ENCODE data around the gene CEACAM5. TPM values are rescaled to one million over a fixed set of nuclear protein-coding genes. Genes with fewer than 3 reads are reported as not detected.
A peak's percentile ranks its signal among the peaks of the same experiment; 100 is the strongest.
"Not testable (repeated sequence)": the region's sequence is repeated elsewhere in the genome, so short reads cannot be mapped to it uniquely, and the experiment has no call there.

CEACAM5 gene
- total RNA-seq, 1 donor from 2014 or later, result not detected

GRCh38 chr19:41705393-41706174, 2.8 kb upstream of the CEACAM5 start:
- H3K4me1 Mint-ChIP-seq, result peaks cover 4% of the 10 kb centered on the region
- DNase-seq, result peak; percentile 16
- no peak for TF ChIP-seq CTCF (IDR thresholded peaks at IDR 0.05)
- ATAC-seq (ENCODE audit: low read depth), result no peak
- H3K9me3 Mint-ChIP-seq, result no peaks in the 10 kb centered on the region
- H3K27ac Mint-ChIP-seq, result no peak overlapping the region
- no peaks in the 10 kb centered on the region for H3K36me3 Mint-ChIP-seq (ENCODE audit: low read depth)
- H3K4me3 Mint-ChIP-seq, result no peak overlapping the region
- ChIA-PET POLR2A (no interaction called here), CTCF (no interaction called here)
- peaks cover 44% of the 10 kb centered on the region for H3K27me3 Mint-ChIP-seq
- intact Hi-C loops (cut with micrococcal nuclease), result no loop called here

GRCh38 chr19:41706741-41707501, 1.5 kb upstream of the CEACAM5 start:
- POLR2A ChIA-PET, result no interaction called here
- Mint-ChIP-seq H3K4me3 (peak overlapping the region; percentile 76), H3K36me3 (ENCODE audit: low read depth) (no peaks in the 10 kb centered on the region), H3K9me3 (no peaks in the 10 kb centered on the region), H3K27ac (no peak overlapping the region), H3K27me3 (peaks cover 45% of the 10 kb centered on the region), H3K4me1 (peaks cover 4% of the 10 kb centered on the region)
- DNase-seq (peak; percentile 60), ATAC-seq (ENCODE audit: low read depth) (peak; percentile 88)
- TF ChIP-seq CTCF (IDR thresholded peaks at IDR 0.05), result peak; percentile 99
- CTCF ChIA-PET, result interaction anchor here (0.9 to 1.4 kb wide), 8 partner anchors 9 to 88 kb away, joined by 3 to 5 read pairs (median 4); no protein-coding TSS in a partner anchor
- intact Hi-C loops (cut with micrococcal nuclease), result loop anchor here (1.0 kb wide), 2 partner anchors 39 to 78 kb away; no protein-coding TSS in a partner anchor

- peaks cover 4% of the 10 kb centered on the region for H3K4me1 Mint-ChIP-seq
- POLR2A ChIA-PET, result no interaction called here
- TF ChIP-seq CTCF (IDR thresholded peaks at IDR 0.05), result no peak
Observed at GRCh38 chr19:41707502-41707812, 969 bp upstream of the CEACAM5 start.

GRCh38 chr19:41707871-41708371, 505 bp upstream of the CEACAM5 start:
- ATAC-seq (ENCODE audit: low read depth) (no peak), DNase-seq (peak; percentile 1)
- Mint-ChIP-seq H3K36me3 (ENCODE audit: low read depth) (no peaks in the 10 kb centered on the region), H3K4me1 (peaks cover 4% of the 10 kb centered on the region), H3K27me3 (peaks cover 43% of the 10 kb centered on the region), H3K4me3 (no peak overlapping the region), H3K9me3 (no peaks in the 10 kb centered on the region), H3K27ac (no peak overlapping the region)
- CTCF ChIA-PET, result interaction anchor here (1.2 kb wide), 2 partner anchors 77 to 87 kb away, joined by 4 to 5 read pairs; no protein-coding TSS in a partner anchor
- TF ChIP-seq CTCF (IDR thresholded peaks at IDR 0.05), result no peak
- intact Hi-C loops (cut with micrococcal nuclease), result loop anchor here (1.0 kb wide), 2 partner anchors 38 to 77 kb away; no protein-coding TSS in a partner anchor
- POLR2A ChIA-PET, result no interaction called here

More at GRCh38 chr19:41707502-41707812, 969 bp upstream of the CEACAM5 start:
- H3K4me3 Mint-ChIP-seq, result no peak overlapping the region
- CTCF ChIA-PET, result interaction anchor here (0.9 to 1.4 kb wide), 6 partner anchors 22 to 88 kb away, joined by 3 to 5 read pairs (median 4); no protein-coding TSS in a partner anchor
- H3K9me3 Mint-ChIP-seq, result no peaks in the 10 kb centered on the region
- intact Hi-C loops (cut with micrococcal nuclease), result loop anchor here (1.0 kb wide), 2 partner anchors 39 to 78 kb away; no protein-coding TSS in a partner anchor
- DNase-seq (peak; percentile 9), ATAC-seq (ENCODE audit: low read depth) (no peak)
- H3K27me3 Mint-ChIP-seq, result peaks cover 43% of the 10 kb centered on the region
- no peaks in the 10 kb centered on the region for H3K36me3 Mint-ChIP-seq (ENCODE audit: low read depth)
- H3K27ac Mint-ChIP-seq, result no peak overlapping the region

GRCh38 chr19:41709516-41709915, 1.1 kb downstream of the CEACAM5 start:
- H3K9me3 Mint-ChIP-seq; intact Hi-C loops (cut with micrococcal nuclease); ATAC-seq (ENCODE audit: low read depth); H3K27ac Mint-ChIP-seq; H3K36me3 Mint-ChIP-seq (ENCODE audit: low read depth); H3K4me1 Mint-ChIP-seq; H3K4me3 Mint-ChIP-seq; POLR2A ChIA-PET; CTCF ChIA-PET: not testable (repeated sequence)
- peak; percentile 2 for DNase-seq
- H3K27me3 Mint-ChIP-seq, result peaks cover 51% of the 10 kb centered on the region
